PC-3 (cell line): Measurements from ENCODE around the gene SNTB2. TPM values are rescaled to one million over a fixed set of nuclear protein-coding genes. Genes with fewer than 3 reads are reported as not detected.
A peak's percentile ranks its signal among the peaks of the same experiment; 100 is the strongest.

Experiments
- ATAC-seq: fragments of 200-7000 bp; cut with Tn5 transposase; 2 replicates; pipeline ENCODE4 v1.9.1; 2020; ENCODE audit warnings: mild to moderate bottlenecking, moderate library complexity
- BruUV-seq: library from RNA; stranded (reverse); fragments of 400-500 nt; replicated peaks from 2 replicates; lab custom pipeline; 2021; lab: Mats Ljungman, UMichigan
- CTCF ChIA-PET: fragments of 300-600 bp; sonication (Branson Sonifier 250); formaldehyde crosslinking; loops from one replicate; lab custom pipeline; 2022; ENCODE audit warnings: antibody characterized with exemption; lab: Charles Lee
- POLR2A ChIA-PET: fragments of 300-600 bp; sonication (Branson Sonifier 250); formaldehyde crosslinking; loops from one replicate; lab custom pipeline; 2022; ENCODE audit warnings: antibody characterized with exemption; ENCODE audit not compliant: unreplicated experiment; lab: Charles Lee
- DNase-seq: peaks from one replicate; pipeline ENCODE4 v3.0.0-alpha.2; 2015
- H2AFZ ChIP-seq: fragments of 300-600 bp; sonication (generic); 2 replicates; pipeline ENCODE4 v1.6.0; 2016; ENCODE audit warnings: antibody characterized with exemption, low read length
- H3F3A ChIP-seq: fragments of 300-600 bp; sonication (generic); one replicate; pipeline ENCODE4 v1.6.0; 2017; ENCODE audit warnings: antibody characterized with exemption, low read length, control low read depth, mild to moderate bottlenecking; ENCODE audit not compliant: unreplicated experiment
- H3K27ac ChIP-seq: fragments of 300-600 bp; sonication (generic); 2 replicates; pipeline ENCODE4 v1.5.1; 2016; ENCODE audit warnings: mild to moderate bottlenecking, low read length
- H3K27me3 ChIP-seq: fragments of 300-600 bp; sonication (generic); 2 replicates; pipeline ENCODE4 v1.6.1; 2016; ENCODE audit warnings: low read length, mixed read lengths
- H3K36me3 ChIP-seq: fragments of 300-600 bp; sonication (generic); 2 replicates; pipeline ENCODE4 v1.6.1; 2016; ENCODE audit warnings: low read depth, mixed run types, low read length, mixed read lengths
- H3K4me1 ChIP-seq: fragments of 300-600 bp; sonication (generic); 2 replicates; pipeline ENCODE4 v1.5.1; 2016; ENCODE audit warnings: low read length; ENCODE audit not compliant: insufficient read depth
- H3K4me2 ChIP-seq: fragments of 300-600 bp; sonication (generic); 2 replicates; pipeline ENCODE4 v1.6.0; 2016; ENCODE audit warnings: low read length
- H3K4me3 ChIP-seq: fragments of 300-600 bp; sonication (generic); 2 replicates; pipeline ENCODE4 v1.5.1; 2016; ENCODE audit warnings: mild to moderate bottlenecking, low read length, mixed read lengths
- H3K79me2 ChIP-seq: fragments of 300-600 bp; sonication (generic); 2 replicates; pipeline ENCODE4 v1.6.1; 2017; ENCODE audit warnings: low read length, mixed read lengths
- H3K9ac ChIP-seq: fragments of 300-600 bp; sonication (generic); 2 replicates; pipeline ENCODE4 v1.6.0; 2016; ENCODE audit warnings: mild to moderate bottlenecking, low read length
- H3K9me2 ChIP-seq: fragments of 300-600 bp; sonication (generic); replicated peaks from 2 replicates; pipeline ENCODE4 v1.6.1; 2016; ENCODE audit warnings: mixed run types, low read length, mixed read lengths
- H3K9me3 ChIP-seq: fragments of 300-600 bp; sonication (generic); 2 replicates; pipeline ENCODE4 v1.6.1; 2016; ENCODE audit warnings: low read length, mixed read lengths
- H4K20me1 ChIP-seq: fragments of 300-600 bp; sonication (generic); 2 replicates; pipeline ENCODE4 v1.6.1; 2016; ENCODE audit warnings: low read length, mixed read lengths
- CTCF ChIP-seq: fragments of 300-600 bp; sonication (generic); conservative IDR thresholded peaks from 2 replicates; pipeline ENCODE4 v1.5.1; 2017; ENCODE audit warnings: antibody characterized with exemption, low read depth, mild to moderate bottlenecking, low read length
- EZH2 ChIP-seq: fragments of 300-600 bp; sonication (generic); IDR thresholded peaks from one replicate; pipeline ENCODE4 v1.6.1; 2017; ENCODE audit warnings: antibody characterized with exemption, mild to moderate bottlenecking, low read length; ENCODE audit not compliant: unreplicated experiment
- EZH2phosphoT487 ChIP-seq: fragments of 300-600 bp; sonication (generic); IDR thresholded peaks from 2 replicates; pipeline ENCODE4 v1.6.1; 2018; ENCODE audit warnings: mild to moderate bottlenecking, antibody characterized with exemption, low read length, borderline replicate concordance
- intact Hi-C: fragments of 100-400 bp; cut with micrococcal nuclease; formaldehyde crosslinking; loops from 2 replicates; pipeline ENCODE4 v1.9.0; 2023
- total RNA-seq: library from RNA; depleted of rRNA; stranded (reverse); fragments of >200 nt; gene quantifications from 2 replicates; pipeline ENCODE4 v1.2.3, GENCODE V29; 2014

Gene SNTB2
- total RNA-seq, 1 experiment from 2014 or later = 40.4 TPM

- POLR2A ChIA-PET = no interaction called here
- peak within 1 kb of the TSS; percentile 70 for H3K27ac ChIP-seq
- peak within 1 kb of the TSS; percentile 88 for H3K4me2 ChIP-seq
- peaks cover 57% of the 10 kb centered on the region for H3K79me2 ChIP-seq
- TSS peak; percentile 77 for BruUV-seq
- intact Hi-C loops = loop anchor here (1.0 kb wide), 2 partner anchors 28 to 274 kb away; partner anchors contain the start of gene VPS4A
- ATAC-seq (peak; percentile 97), DNase-seq (peak; percentile 97)
- no peaks in the 10 kb centered on the region for H3K9me3 ChIP-seq
- H3K27me3 ChIP-seq = no peaks in the 10 kb centered on the region
- no peaks in the 10 kb centered on the region for H3F3A ChIP-seq
- H3K9me2 ChIP-seq = no peaks in the 10 kb centered on the region
- peaks cover 23% of the 10 kb centered on the region for H3K4me1 ChIP-seq
- CTCF ChIA-PET = interaction anchor here (0.6 kb wide), 1 partner anchor 45 kb away, joined by 3 read pairs; no protein-coding TSS in a partner anchor
- peak within 1 kb of the TSS; percentile 83 for H3K4me3 ChIP-seq
- peak within 1 kb of the TSS; percentile 61 for H2AFZ ChIP-seq
- TF ChIP-seq EZH2 (no peak), CTCF (peak; percentile 62)
- H3K9ac ChIP-seq = peak within 1 kb of the TSS; percentile 99
- peaks cover 29% of the 10 kb centered on the region for H3K36me3 ChIP-seq
- H4K20me1 ChIP-seq = no peaks in the 10 kb centered on the region
These were observed 152.5 kb downstream of the SNTB2 start, which contains the start of the genes COG8 and NIP7 for GRCh38 chr16:69339289-69340094. Gene COG8 (minus strand): TSS chr16:69339564. CDS start chr16:69339552, 12 bp downstream. Gene NIP7 (plus strand): TSS chr16:69339772. CDS start chr16:69339830, 58 bp downstream.

- no peaks in the 10 kb centered on the region for H3F3A ChIP-seq
- TF ChIP-seq EZH2 (no peak), EZH2phosphoT487 (no peak), CTCF (no peak)
These were observed 153.2 kb downstream of the SNTB2 start for GRCh38 chr16:69340095-69340644.

More at GRCh38 chr16:69340095-69340644, 153.2 kb downstream of the SNTB2 start:
- H3K4me2 ChIP-seq = peak overlapping the region; percentile 84
- H4K20me1 ChIP-seq = no peaks in the 10 kb centered on the region
- H3K36me3 ChIP-seq = peaks cover 23% of the 10 kb centered on the region
- BruUV-seq = no TSS peak
- POLR2A ChIA-PET = no interaction called here
- no peaks in the 10 kb centered on the region for H3K27me3 ChIP-seq
- ATAC-seq (no peak), DNase-seq (no peak)
- H3K9me3 ChIP-seq = no peaks in the 10 kb centered on the region
- CTCF ChIA-PET = no interaction called here
- peaks cover 57% of the 10 kb centered on the region for H3K79me2 ChIP-seq
- H3K27ac ChIP-seq = peak overlapping the region; percentile 70
- intact Hi-C loops = no loop called here
- H3K4me3 ChIP-seq = peak overlapping the region; percentile 83
- H3K9me2 ChIP-seq = no peaks in the 10 kb centered on the region
- peak overlapping the region; percentile 61 for H2AFZ ChIP-seq
- peak overlapping the region; percentile 99 for H3K9ac ChIP-seq
- peaks cover 23% of the 10 kb centered on the region for H3K4me1 ChIP-seq
